Activated gamma-delta T cell treated with anti-CD3 and anti-CD28 coated beads, Interleukin-2, amount 50 U/mL, for 16 hours (primary cell): ENCODE results near the gene CAPN9.
"Not testable (repeated sequence)": the region's sequence is repeated elsewhere in the genome, so short reads cannot be mapped to it uniquely, and the experiment has no call there.

ENCODE experiments used
- DNase-seq: peaks from one replicate; pipeline ENCODE4 v3.0.0-alpha.2; 2020; ENCODE audit warnings: low read depth

CAPN9 gene

DNA sequence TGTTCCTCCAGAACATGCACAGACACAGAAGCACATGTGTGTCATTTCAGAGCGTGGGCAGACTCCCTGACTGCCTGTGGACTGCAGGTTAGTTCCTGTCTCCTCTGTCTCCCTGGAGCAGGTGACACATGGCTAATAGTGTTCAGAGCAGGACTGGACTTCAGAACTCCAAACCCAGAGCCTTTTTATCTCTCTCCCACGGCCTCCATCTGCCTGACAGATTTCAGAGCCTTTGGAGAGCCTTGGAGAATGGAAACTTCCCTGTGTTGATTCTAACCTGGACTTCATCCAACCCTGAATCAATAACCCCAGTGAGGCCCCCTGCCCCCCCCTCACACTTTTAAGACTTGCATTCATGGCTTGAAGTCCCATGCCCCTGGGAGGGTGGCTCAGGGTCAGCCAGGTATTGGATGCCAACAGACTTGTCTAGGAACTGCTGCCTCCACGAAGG, 76.8 kb downstream of the CAPN9 start:
- no peak for DNase-seq

DNA sequence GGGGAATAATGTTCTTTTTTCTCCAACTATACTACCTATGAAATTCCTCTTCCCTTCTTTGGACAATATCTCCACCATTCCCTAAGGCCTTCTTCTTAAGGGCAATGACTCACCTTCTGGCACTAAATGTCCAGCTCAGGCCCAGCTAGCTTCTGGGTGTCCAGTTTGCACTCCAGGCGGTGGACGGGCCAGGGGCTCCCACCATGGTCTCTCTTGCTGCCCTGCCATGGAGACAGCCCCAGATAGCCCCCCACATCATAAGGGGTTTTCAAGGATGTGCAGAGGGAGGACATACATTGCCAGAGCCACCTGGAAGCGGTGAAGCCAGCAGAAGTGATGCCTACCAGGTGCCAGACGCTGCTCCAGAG, 77.3 kb downstream of the CAPN9 start:
- DNase-seq, result no peak

DNA sequence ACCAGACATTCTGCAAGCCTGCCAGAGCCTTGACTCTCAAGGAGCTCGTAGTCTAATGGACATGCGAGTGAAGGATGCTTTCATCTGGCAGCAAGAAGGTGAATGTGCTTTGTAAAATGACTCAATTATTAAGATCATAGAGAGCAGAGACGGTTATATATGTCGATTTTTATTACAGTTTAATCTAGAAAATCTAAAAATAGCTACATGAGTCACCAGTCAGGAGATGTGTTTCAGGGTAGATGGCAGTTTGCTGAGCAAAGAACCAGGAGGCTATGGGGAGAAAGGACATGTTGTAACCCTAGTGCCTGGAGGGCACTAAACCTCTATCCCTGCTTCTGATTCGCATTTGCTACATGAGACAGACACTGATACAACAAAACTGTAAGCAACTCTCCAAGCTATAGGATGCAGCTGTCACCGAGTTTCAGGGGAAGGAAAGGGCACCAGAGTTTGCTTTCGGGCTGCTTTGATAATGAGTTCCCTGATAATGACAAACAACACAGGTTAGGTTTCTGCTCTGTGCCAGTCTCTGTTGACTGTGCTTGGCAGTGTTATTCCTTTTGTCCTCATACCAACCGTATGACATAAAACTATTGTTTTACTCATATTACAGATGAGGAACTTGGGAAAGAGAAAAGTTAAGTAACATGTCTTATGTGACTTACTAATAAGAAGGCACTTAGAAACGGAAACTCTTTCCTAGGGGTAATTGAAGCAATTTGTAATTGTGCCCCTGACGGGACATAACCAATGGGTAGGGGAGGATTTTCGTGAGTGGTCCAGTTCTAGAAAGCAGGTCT, 77.9 kb downstream of the CAPN9 start:
- no peak for DNase-seq

DNA sequence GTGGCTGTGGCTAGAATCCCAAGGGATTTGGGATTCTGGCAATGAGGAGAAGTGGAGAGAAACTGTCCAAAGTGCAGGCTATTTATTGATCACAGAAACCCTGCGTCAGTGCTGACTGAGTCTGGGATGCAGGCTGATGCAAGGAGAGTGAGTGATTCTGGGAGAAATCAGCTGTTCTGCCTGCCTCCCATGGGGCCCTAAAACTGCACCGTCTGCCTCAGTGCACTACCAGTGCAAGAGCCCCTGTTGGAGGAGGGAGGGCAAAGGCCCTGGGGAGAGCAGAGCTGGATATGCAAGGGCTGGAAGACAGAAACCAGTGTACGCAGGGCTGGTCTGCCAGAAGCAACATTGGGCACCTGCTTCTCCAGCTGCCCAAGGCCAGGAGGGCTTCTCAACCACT, 78.6 kb downstream of the CAPN9 start:
- DNase-seq, result no peak

DNA sequence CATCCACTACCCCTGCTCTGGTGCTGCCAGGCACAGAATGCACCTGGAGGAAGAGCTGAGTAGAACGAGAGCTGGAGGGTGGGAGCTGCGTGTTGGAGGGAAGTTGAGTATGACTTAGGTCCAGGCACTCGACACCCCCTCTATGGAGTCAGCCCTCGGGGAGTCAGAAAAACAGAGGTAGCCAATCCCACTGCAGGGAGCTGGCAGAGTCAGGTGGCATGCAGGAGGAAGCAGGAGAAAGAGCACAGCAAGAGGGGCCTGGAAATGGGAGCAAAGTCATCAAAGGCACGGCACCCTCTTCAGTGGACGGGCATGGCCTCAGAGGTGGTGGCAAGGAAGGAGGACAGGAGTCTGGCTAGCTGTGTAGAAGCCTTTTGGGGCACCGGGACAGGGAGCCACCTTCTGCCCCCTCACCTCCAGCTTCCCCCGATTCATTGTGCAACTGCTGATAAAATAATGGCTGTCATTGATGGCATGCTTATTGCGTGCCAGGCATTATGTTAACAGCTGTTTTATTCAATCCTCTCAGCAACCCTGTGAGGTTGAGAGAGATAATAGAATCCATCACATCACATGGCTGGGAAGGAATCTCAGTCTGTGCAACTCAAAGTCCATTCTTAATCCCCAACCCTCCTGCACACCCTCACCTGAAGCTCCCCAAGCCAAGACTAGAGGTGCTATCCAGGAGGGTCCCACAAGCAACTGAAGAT, 79.1 kb downstream of the CAPN9 start:
- DNase-seq, result no peak

DNA sequence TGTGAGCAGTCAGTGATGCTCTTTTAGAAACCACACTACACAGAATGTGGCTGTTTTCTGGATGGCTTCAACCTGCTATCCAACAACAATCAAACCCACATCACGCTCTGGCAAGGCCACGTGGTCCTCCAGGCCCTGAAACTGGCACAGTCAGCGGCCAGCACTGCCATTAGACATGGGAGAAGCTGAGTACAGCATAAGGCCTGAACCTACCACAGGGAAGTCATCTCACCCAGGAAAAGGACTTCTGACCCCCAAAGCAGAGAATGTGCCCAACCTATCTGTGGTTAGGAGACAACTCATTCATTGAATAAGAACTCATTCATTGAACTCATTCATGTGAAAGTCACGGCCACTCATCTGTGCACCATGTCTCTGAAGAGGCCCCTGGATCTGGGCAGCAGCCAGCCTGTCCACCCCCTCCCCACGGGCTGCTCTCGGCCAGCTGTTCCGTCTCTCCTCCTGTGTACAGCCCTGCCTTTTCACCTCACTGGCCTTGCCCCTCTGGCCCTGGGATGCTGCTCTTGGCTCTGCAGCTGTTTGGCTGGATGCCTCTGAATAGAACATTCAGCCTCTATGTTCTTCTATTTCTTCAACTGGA, 80.0 kb downstream of the CAPN9 start:
- DNase-seq, result no peak

DNA sequence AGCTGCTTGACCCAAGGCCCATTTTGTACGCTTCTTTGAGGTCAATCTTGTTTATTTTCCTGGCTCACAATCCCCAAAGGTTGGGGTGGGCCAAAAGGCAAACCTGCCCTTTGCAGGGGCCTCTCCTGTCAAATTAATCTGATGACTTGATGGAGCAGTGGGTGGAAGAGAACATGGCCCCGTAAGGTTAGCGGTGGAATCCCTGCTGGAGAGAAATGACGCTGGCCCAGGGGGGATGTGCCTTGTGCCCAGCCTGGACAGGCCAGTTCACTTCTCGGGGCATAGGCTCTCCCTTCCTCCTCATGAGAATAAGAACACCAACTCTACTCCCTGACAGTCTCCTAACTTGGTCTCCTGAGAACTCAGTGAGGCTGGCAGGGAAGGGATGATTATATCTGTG, 80.6 kb downstream of the CAPN9 start:
- DNase-seq, result no peak

DNA sequence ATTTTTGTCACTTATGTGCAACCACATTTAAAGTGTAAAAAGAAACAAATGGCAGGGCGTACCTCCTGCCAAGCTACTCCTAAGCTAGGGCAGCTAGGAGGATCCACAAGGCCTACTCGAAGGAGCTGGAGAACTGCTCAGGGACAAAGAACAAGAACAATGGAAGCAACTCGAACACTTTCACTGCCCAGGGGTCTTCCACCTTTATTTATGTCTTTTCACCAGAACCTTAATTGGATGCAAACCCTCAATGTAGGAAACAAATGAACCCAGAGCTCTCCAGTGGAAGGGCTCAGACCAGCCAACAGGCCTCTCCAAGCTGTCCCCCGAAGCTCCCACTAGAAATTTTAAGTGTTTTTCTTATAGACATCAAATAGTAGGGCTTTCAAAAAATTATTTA, 81.2 kb downstream of the CAPN9 start:
- DNase-seq, result no peak

DNA sequence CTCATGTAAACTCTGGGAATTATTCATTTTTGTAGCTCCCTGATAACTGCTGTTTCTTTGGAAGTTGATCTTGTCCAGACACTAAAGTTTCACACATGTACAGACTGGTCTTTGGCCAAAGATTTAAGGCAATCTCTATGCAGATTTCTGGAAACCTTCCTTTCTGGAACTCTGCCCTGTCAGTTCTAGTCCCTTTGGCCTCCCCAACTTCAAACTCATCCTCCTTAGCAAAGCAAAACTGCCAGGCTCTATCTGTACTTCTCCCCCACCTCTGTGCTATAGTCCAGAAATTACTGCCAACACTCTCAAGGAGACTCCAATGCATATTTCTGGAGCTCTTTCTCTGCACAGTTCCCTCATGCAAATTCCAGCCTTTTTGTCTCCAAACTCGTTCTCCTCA, 84.6 kb downstream of the CAPN9 start:
- DNase-seq, result no peak

DNA sequence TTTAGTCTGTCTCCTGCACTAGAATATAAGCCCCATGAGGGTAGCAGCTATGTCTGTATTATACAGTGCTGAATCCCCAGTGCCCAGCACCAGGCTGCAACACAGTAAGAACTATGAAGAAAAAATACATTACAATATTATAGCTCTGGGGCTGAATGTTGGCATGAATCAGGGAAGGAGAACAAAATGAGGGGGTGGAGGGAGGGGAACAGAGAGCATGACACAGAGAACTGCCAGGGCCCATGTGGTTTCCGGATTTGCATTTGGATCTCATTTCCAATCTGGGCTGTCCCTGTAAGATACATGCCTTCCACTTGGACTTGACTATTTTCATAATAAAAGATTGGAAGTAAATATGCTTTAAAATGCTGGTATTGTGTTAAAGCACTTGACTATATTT, 85.3 kb downstream of the CAPN9 start:
- no peak for DNase-seq

DNA sequence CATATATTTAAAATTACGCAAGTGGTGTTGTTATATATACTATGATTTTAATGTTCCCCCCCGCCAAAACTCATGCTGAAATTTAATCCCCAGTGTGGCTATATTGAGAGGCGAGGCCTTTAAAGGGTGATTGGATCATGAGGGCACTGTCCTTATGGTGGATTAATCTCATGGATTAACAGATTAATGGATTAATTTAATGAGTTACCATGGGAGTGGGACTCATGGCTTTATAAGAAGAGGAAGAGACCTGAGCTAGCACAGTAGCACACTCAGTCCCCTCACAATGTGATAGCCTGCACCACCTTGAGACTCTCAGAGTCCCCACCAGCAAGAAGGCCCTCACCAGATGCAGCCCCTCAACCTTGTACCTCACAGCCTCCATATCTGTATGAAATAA, 86.3 kb downstream of the CAPN9 start:
- DNase-seq, result no peak

DNA sequence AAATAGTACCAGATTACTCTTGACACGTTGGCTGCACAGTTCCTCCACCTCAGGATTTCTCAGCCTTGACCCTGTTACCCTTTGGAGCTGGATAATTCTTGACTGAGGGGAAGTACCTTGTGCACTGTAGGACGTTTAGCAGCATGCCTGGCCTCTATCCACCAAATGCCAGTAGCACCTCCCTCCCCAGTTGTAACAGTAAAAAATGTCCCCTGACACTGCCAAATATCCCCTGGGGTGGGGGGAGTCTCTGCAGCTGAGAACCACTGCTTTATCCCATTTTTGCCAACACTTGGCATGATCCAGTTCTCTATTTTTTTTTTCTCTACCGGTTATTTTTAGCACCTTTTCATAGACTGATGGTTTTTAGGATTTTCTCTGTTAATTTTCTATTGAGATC, 87.1 kb downstream of the CAPN9 start:
- DNase-seq, result no peak

DNA sequence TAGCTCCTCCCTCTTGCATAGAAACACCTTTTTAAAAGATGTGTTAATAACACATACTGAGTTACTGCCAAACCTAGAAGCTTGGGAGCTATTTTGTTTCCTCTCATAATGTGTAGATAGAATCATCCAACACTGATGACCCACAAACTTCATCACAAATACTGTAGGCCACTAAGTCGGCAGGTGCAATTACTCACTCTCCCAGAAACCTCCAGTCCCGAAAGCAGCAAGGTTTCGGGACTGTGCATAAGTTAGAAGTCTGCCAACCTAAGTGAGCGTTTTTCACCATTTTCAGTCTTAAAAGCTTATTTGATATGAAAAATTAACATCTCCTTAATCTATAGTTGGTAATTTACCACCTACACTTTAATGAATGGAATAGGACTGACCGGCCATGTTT, 89.2 kb downstream of the CAPN9 start:
- no peak for DNase-seq

DNA sequence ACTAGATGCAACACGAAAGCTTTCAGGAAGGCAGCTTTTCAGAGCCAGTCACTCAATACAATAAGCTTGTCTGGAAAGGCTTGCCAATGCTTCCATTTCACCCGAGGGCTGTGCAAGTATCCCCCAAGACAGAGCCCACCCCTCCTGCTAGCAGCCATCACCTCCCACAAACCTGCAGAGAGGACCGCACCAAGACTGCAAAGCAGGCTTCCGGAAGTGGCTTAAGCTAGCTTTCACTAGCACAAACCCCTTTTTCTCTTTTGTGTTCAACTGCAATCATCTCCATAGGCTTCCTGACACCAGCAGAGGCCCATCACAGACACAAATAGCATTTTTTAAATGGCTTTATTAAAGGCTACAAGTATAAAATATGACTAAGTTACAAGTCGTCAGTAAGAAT, 89.6 kb downstream of the CAPN9 start:
- DNase-seq, result no peak

DNA sequence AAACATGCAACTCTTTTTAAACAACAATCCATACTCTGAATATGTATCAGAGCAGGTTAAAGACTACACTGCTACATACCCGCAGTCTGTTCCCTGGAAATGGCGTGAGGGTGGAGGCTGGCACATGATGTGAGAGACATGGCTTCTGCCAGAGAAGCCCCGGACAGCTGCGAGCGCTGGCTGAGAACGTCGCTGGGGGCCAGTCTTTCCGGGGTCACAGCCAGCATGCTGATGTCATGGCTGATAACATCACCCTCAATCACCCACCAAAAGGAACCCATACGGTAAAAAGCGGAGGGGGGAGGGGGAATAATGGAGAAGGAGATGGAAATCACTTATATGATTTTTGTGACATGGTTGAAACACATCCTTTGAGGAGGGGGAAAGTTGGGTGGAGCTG, 92.0 kb downstream of the CAPN9 start:
- DNase-seq, result no peak

DNA sequence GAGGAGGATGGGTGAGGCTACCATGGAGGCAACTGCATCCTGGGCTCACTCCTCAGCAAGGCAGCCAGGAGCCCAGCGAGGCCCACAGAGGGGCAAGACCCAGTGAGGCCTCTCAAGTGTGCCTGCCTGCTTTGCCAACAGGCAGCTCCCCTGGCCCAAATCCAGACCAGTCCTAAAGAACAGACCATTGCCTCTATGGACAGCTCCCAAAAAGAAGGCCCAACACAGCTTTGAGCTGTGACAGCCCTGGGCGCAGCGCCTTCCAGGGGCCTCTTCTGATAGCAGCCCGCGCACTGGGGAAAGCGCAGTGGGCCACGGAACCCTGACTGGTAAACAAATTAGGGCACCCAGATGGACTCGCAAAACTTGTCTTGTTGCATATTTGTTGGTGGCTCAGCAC, 95.6 kb downstream of the CAPN9 start:
- DNase-seq, result no peak

DNA sequence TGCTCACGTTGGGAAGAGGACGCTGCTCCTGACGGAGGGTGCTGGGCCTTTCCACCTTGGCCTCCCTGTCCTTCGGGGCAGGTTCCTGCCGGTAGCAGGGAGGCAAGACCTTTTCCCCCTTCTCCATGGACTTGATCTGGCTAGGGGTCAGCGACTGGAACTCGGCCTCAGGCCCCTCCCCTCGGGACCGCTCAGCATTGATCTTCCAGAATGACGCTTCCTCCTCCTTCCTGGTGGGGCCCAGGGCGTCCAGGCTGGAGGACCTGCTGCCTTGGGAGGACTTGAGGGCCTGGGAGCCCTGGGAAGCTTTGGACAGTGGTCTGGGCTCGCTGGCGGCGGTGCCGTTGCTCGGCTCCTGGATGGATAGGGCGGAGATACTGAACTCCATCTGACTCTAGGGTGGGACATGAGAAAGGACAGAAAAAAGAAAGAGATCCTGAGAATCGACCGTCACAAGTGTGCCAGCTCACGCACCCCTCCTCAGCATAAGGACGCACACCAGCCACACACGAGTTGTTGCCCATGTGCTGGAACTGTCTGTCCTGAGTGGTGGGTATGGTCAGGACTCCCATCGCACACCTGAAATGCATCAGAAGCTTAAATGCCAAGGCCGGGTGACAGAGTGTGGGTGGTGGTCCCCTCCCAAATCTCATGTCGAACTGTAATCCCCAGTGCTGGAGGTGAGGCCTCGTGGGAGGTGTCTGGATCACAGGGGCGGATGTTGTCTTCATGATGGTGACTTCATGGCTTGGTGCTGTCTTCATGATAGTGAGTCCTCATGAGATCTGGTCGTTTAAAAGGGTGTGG, 96.5 kb downstream of the CAPN9 start:
- DNase-seq, result no peak

DNA sequence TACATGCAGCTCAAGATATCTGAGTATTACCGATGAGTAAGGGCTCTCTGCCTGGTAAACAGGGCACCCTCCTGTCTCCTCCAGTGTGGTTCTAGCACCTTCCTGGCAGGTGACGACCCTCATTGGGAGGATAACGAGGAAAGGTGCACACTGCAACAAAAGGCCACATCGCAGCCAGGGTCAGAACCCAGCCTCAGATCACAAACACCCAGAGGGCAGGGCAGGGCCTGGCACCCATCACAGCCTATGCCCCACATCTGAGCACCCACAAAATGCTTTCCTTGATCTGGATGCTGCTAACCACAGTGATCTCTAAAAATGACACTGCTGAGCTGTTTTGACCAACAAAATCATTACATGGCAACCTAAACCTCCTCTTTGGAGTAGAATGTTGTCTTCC, 97.4 kb downstream of the CAPN9 start:
- no peak for DNase-seq

DNA sequence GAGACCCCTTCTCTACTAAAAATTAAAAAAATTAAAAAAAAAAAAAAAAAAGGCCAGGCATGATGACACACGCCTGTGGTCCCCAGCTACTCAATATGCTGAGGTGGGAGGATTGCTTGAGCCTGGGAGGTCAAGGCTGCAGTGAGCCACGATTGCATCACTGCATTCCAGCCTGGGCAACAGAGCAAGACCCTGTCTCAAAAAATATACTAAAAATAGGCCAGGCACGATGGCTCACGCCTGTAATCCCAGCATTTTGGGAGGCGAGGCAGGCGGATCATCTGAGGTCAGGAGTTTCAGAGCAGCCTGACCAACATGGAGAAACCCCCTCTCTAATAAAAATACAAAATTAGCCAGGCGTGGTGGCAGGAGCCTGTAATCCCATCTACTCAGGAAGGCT, 98.0 kb downstream of the CAPN9 start:
- not testable (repeated sequence) for DNase-seq

DNA sequence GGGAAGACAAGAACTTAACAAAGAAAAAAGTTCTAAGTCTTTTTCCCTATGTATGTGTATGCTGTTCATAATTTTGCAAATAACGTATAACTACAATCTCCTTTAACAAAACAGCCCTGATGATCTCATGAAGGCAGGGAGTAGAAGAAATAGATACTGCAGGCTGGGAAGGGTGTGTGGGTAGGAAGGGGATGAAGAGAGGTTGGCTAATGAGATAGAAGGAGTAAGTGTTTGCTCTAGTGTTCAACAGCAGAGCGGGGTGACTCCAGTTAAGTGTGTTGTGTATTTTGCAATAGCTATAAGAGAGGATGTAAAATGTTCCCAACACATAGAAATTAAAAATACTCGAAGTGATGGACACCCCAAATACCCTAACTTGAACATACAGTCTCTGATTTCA, 101.0 kb downstream of the CAPN9 start:
- DNase-seq, result no peak

DNA sequence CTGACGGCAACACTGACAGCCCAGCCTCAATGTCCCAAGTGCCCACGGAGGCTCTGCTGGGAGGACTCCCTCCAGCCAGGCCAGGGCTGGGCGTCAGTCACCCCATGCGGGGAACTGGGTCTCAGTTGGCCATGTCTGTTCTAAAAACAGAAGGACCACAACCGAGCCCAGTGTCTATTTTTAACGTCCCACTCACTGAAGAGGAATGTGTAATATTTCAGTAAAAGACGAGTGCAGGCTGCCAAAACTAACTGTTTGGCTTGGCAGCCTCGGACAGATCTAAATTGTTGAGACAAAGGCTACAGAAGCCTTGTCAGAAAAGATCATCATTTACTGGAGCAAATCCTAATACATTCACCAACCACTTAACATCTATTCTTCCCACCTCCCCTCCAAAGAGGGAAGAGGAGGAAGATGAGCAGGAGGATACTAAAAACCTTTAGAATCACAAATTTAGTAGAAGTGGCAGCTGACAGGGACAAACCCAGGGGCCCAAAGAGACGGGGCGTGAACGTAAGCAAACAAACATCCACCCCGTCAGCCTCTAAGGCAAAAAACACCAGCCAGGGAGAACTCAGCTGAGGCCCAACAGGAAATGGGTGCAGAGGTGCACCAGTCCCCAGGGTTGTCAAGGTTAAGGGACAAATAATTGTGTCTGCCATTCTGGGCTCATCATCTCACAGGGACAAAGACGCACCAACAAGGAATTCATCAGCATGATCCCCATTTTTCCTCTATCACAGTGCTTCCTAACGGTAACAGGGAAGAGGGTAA, 102.5 kb downstream of the CAPN9 start:
- no peak for DNase-seq

DNA sequence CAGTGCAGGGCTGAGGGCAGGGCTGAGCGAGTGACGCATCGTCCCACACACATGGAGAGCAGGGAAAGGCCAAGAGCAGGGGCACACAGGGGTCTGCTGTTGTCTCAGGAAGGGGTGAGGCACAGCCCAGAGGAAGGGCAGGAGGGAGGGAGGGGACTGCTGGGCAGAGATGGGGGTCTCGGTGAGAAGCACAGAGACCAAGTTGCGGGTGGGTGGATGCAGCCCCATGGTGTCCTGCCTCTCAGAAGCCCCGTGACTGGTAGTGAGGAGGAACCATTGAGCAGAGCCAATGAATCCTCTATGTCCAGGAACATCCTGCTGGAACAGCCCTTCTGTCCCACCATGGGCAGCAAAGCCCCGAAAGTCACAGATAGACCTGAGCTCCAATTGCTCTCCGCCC, 103.4 kb downstream of the CAPN9 start:
- DNase-seq, result no peak
